IMR-90 (cell line): Measurements from ENCODE around the gene USP40. TPM values are rescaled to one million over a fixed set of nuclear protein-coding genes. Genes with fewer than 3 reads are reported as not detected.

Experiments used
- ATAC-seq: fragments of 200-7000 bp; cut with Tn5 transposase; 2 replicates; pipeline ENCODE4 v1.9.1; 2020; ENCODE audit warnings: low read depth, mild to moderate bottlenecking, moderate library complexity
- BruUV-seq: library from RNA; stranded (reverse); fragments of 400-500 nt; replicated peaks from 2 replicates; lab custom pipeline; 2021; lab: Mats Ljungman, UMichigan
- CTCF ChIA-PET: fragments of 300-600 bp; formaldehyde crosslinking; extraction: SDS; loops from one replicate; lab custom pipeline; 2021; ENCODE audit warnings: antibody characterized with exemption; lab: Yijun Ruan, JAX
- POLR2A ChIA-PET: fragments of 300-600 bp; sonication (Branson Sonifier 250); formaldehyde crosslinking; loops from one replicate; lab custom pipeline; 2022; ENCODE audit warnings: antibody characterized with exemption; ENCODE audit not compliant: unreplicated experiment; lab: Charles Lee
- DNase-seq: peaks from one replicate; pipeline ENCODE4 v3.0.0; 2013
- H2AFZ ChIP-seq: replicated peaks from 2 replicates; pipeline ENCODE3; 2013; ENCODE audit warnings: low read length, mild to moderate bottlenecking; ENCODE audit not compliant: poor library complexity
- H2AK5ac ChIP-seq: 2 replicates; pipeline ENCODE4 v1.6.1; 2013; ENCODE audit warnings: low read depth, low read length, inconsistent platforms
- H2AK9ac ChIP-seq: replicated peaks from 2 replicates; pipeline ENCODE3; 2013; ENCODE audit warnings: mild to moderate bottlenecking, low read depth, low read length, moderate library complexity; ENCODE audit not compliant: poor library complexity
- H2BK120ac ChIP-seq: 2 replicates; pipeline ENCODE4 v1.6.1; 2013; ENCODE audit warnings: low read depth, low read length, inconsistent platforms
- H2BK15ac ChIP-seq: 3 replicates; pipeline ENCODE4 v1.6.1; 2013; ENCODE audit warnings: low read depth, low read length, inconsistent platforms
- H2BK20ac ChIP-seq: 2 replicates; pipeline ENCODE4 v1.6.1; 2013; ENCODE audit warnings: low read depth, mild to moderate bottlenecking, inconsistent platforms, low read length, moderate library complexity
- H2BK5ac ChIP-seq: 2 replicates; pipeline ENCODE4 v1.6.1; 2013; ENCODE audit warnings: mild to moderate bottlenecking, low read depth, low read length, inconsistent platforms; ENCODE audit not compliant: poor library complexity, severe bottlenecking
- H3K14ac ChIP-seq: replicated peaks from 2 replicates; pipeline ENCODE4 v1.6.1; 2013; ENCODE audit warnings: low read depth, low read length, inconsistent platforms
- H3K18ac ChIP-seq: 2 replicates; pipeline ENCODE4 v1.6.1; 2013; ENCODE audit warnings: low read depth, low read length, control low read depth
- H3K23ac ChIP-seq: 2 replicates; pipeline ENCODE4 v1.6.1; 2013; ENCODE audit warnings: low read depth, low read length, inconsistent platforms
- H3K27ac ChIP-seq: 2 replicates; pipeline ENCODE4 v1.5.1; 2013; ENCODE audit warnings: mild to moderate bottlenecking, control low read depth, low read length; ENCODE audit not compliant: insufficient read depth
- H3K27me3 ChIP-seq: 2 replicates; pipeline ENCODE4 v1.6.1; 2013; ENCODE audit warnings: low read length; ENCODE audit not compliant: control insufficient read depth, insufficient read depth
- H3K36me3 ChIP-seq: 2 replicates; pipeline ENCODE4 v1.6.1; 2013; ENCODE audit warnings: low read length, mixed read lengths; ENCODE audit not compliant: control insufficient read depth, insufficient read depth
- H3K4ac ChIP-seq: 2 replicates; pipeline ENCODE4 v1.6.1; 2013; ENCODE audit warnings: low read depth, low read length, inconsistent platforms
- H3K4me1 ChIP-seq: 2 replicates; pipeline ENCODE4 v1.6.1; 2013; ENCODE audit warnings: low read length, mixed read lengths; ENCODE audit not compliant: control insufficient read depth, insufficient read depth
- H3K4me2 ChIP-seq: 2 replicates; pipeline ENCODE4 v1.6.1; 2013; ENCODE audit warnings: low read depth, mild to moderate bottlenecking, control low read depth, low read length, moderate library complexity
- H3K4me3 ChIP-seq: 2 replicates; pipeline ENCODE4 v1.5.1; 2013; ENCODE audit warnings: low read depth, mild to moderate bottlenecking, control low read depth, low read length, moderate library complexity; ENCODE audit not compliant: insufficient read depth
- H3K56ac ChIP-seq: 2 replicates; pipeline ENCODE4 v1.6.1; 2013; ENCODE audit warnings: low read length, inconsistent platforms; ENCODE audit not compliant: insufficient read depth; ENCODE audit errors: extremely low read depth
- H3K79me1 ChIP-seq, 2 experiments: 2 replicates each; pipeline ENCODE4 v1.6.1; 2013; ENCODE audit warnings: low read length in 2 of 2, inconsistent platforms in 1 of 2, low read depth in 1 of 2
- H3K9ac ChIP-seq: 2 replicates; pipeline ENCODE4 v1.6.1; 2013; ENCODE audit warnings: low read depth, low read length, control low read depth
- H3K9me1 ChIP-seq: 2 replicates; pipeline ENCODE4 v1.6.1; 2013; ENCODE audit warnings: low read length, inconsistent platforms; ENCODE audit not compliant: insufficient read depth
- H3K9me3 ChIP-seq: 2 replicates; pipeline ENCODE4 v1.6.1; 2013; ENCODE audit warnings: low read length; ENCODE audit not compliant: control insufficient read depth, insufficient read depth
- H4K20me1 ChIP-seq: 2 replicates; pipeline ENCODE4 v1.6.1; 2013; ENCODE audit warnings: low read length, inconsistent platforms; ENCODE audit not compliant: insufficient read depth
- H4K5ac ChIP-seq: 2 replicates; pipeline ENCODE4 v1.6.1; 2013; ENCODE audit warnings: mild to moderate bottlenecking, low read depth, low read length, control low read depth
- H4K8ac ChIP-seq, 2 experiments: 2 replicates each; pipeline ENCODE4 v1.6.1; 2013; ENCODE audit warnings: low read depth in 2 of 2, low read length in 2 of 2, control low read depth in 1 of 2, inconsistent platforms in 1 of 2
- H4K91ac ChIP-seq: 2 replicates; pipeline ENCODE4 v1.6.1; 2013; ENCODE audit warnings: low read depth, low read length, inconsistent platforms; ENCODE audit not compliant: insufficient read depth
- SMC3 ChIP-seq: fragments of 150-350 bp; IDR thresholded peaks from 2 replicates; pipeline ENCODE4 v1.6.1; 2016; ENCODE audit warnings: low read depth, mild to moderate bottlenecking, antibody characterized with exemption, low read length, moderate library complexity
- WGBS, 2 experiments: methylation state at CpG; one replicate each; pipeline versions ENCODE4 v1.1.5 to v1.1.7; 2013; ENCODE audit warnings: missing lambda C conversion rate in 2 of 2; ENCODE audit not compliant: insufficient read length in 1 of 2; ENCODE audit errors: extremely low coverage in 2 of 2; 5-methylcytosine and 5-hydroxymethylcytosine counted together
- dilution Hi-C: fragments of 300-500 bp; cut with HindIII; formaldehyde crosslinking; loops from one replicate; pipeline ENCODE4 v1.14.3; 2018; ENCODE audit warnings: low sequenced_read_pairs; ENCODE audit not compliant: unreplicated experiment
- in situ Hi-C: fragments of 300-500 bp; cut with MboI; formaldehyde crosslinking; loops from 3 replicates; pipeline ENCODE4 v1.14.3; 2019; ENCODE audit warnings: low sequenced_read_pairs, inconsistent platforms, mixed read lengths
- intact Hi-C: fragments of 100-400 bp; cut with micrococcal nuclease; formaldehyde crosslinking; loops from 2 replicates; pipeline ENCODE4 v1.10.0; 2022
- polyA plus RNA-seq, 3 experiments: library from polyadenylated mRNA; depleted of rRNA; stranded (reverse); fragments of >200 nt; gene quantifications; 2 replicates each; pipeline ENCODE4 v1.2.3, GENCODE V29; 2012; ENCODE audit warnings: low replicate concordance in 1 of 3
- total RNA-seq: library from RNA; depleted of rRNA; stranded (reverse); fragments of >200 nt; gene quantifications from 2 replicates; pipeline ENCODE4 v1.2.3, GENCODE V29; 2012
- TF ChIP-seq, protein P1 (sequence below): conservative IDR thresholded peaks from 2 replicates; pipeline ENCODE4 v1.5.1; 2012; ENCODE audit warnings: mild to moderate bottlenecking, low read depth, low read length, improper control_type of control experiment

USP40 gene
- total and polyA plus RNA-seq, 2 of the 4 experiments (the other 2 are of a cell fraction), result 30.1 to 30.8 TPM

- no peak overlapping the region for H3K18ac ChIP-seq
- DNase-seq, result no peak
- BruUV-seq, result no TSS peak
Measured at GRCh38 chr2:233470011-233470687, 96.4 kb downstream of the USP40 start.

More at GRCh38 chr2:233470011-233470687, 96.4 kb downstream of the USP40 start:
- no peak overlapping the region for H3K4me3 ChIP-seq
- no peak overlapping the region for H2BK15ac ChIP-seq
- no peak overlapping the region for H4K8ac ChIP-seq
- WGBS, 2 experiments, result 60% methylated on average over 1 of the region's 20 CpGs; no CpG with 5 or more reads in 1 of the 2 experiments
- POLR2A ChIA-PET, result no interaction called here
- no peak overlapping the region for H2BK5ac ChIP-seq
- H4K91ac ChIP-seq, result no peak overlapping the region
- H3K23ac ChIP-seq, result no peak overlapping the region
- peaks cover 30% of the 10 kb centered on the region for H3K36me3 ChIP-seq
- H3K4me2 ChIP-seq, result no peak overlapping the region
- H2BK120ac ChIP-seq, result no peak overlapping the region
- CTCF ChIA-PET, result no interaction called here
- H3K4ac ChIP-seq, result no peak overlapping the region
- in situ Hi-C loops, result loop anchor here (25.0 kb wide), 1 partner anchor 367 kb away; no protein-coding TSS in a partner anchor
- H4K5ac ChIP-seq, result no peak overlapping the region
- no peaks in the 10 kb centered on the region for H3K27me3 ChIP-seq
- intact Hi-C loops, result no loop called here
- no peak for ATAC-seq
- H2AFZ ChIP-seq, result no peak overlapping the region
- H3K9me1 ChIP-seq, result peaks cover 2% of the 10 kb centered on the region; the same call in 1 of the 2 replicates
- no peak overlapping the region for H2AK9ac ChIP-seq
- H3K56ac ChIP-seq, result no peak overlapping the region
- no peak overlapping the region for H3K27ac ChIP-seq
- peaks cover 5% of the 10 kb centered on the region for H3K4me1 ChIP-seq
- dilution Hi-C loops, result no loop called here
- H3K9ac ChIP-seq, result no peak overlapping the region
- no peaks in the 10 kb centered on the region for H3K9me3 ChIP-seq
- H4K20me1 ChIP-seq, result no peaks in the 10 kb centered on the region
- H3K79me1 ChIP-seq, result no peaks in the 10 kb centered on the region; a peak in 1 of 4 replicates
- no peak overlapping the region for H2BK20ac ChIP-seq
- no peak for TF ChIP-seq SMC3
- TF ChIP-seq, protein P1, sequence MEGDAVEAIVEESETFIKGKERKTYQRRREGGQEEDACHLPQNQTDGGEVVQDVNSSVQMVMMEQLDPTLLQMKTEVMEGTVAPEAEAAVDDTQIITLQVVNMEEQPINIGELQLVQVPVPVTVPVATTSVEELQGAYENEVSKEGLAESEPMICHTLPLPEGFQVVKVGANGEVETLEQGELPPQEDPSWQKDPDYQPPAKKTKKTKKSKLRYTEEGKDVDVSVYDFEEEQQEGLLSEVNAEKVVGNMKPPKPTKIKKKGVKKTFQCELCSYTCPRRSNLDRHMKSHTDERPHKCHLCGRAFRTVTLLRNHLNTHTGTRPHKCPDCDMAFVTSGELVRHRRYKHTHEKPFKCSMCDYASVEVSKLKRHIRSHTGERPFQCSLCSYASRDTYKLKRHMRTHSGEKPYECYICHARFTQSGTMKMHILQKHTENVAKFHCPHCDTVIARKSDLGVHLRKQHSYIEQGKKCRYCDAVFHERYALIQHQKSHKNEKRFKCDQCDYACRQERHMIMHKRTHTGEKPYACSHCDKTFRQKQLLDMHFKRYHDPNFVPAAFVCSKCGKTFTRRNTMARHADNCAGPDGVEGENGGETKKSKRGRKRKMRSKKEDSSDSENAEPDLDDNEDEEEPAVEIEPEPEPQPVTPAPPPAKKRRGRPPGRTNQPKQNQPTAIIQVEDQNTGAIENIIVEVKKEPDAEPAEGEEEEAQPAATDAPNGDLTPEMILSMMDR, result no peak
- H2AK5ac ChIP-seq, result no peak overlapping the region
- no peak overlapping the region for H3K14ac ChIP-seq
